Pulmonary artery endothelial cell (primary cell): ENCODE data around the gene BEND6. TPM values are rescaled to one million over a fixed set of nuclear protein-coding genes. Genes with fewer than 3 reads are reported as not detected.
"Not testable (repeated sequence)": the region's sequence is repeated elsewhere in the genome, so short reads cannot be mapped to it uniquely, and the experiment has no call there.

Source experiments
- DNase-seq: peaks from one replicate; pipeline ENCODE4 v3.0.0-alpha.2; 2011; ENCODE audit warnings: low read depth, low spot score
- total RNA-seq: library from RNA; depleted of rRNA; stranded (reverse); fragments of >200 nt; gene quantifications from 2 replicates; pipeline ENCODE4 v1.2.3, GENCODE V29; 2014

BEND6 gene
- total RNA-seq, 1 donor from 2014 or later: 1.2 TPM

- DNase-seq: no peak
Observed at GRCh38 chr6:56978530-56978929, 23.6 kb downstream of the BEND6 start.

- DNase-seq: no peak
Observed at GRCh38 chr6:56984361-56984760, 29.5 kb downstream of the BEND6 start.

GRCh38 chr6:56984884-56985283 lies 30.0 kb downstream of the BEND6 start:
- no peak for DNase-seq

GRCh38 chr6:56986611-56987010 lies 31.7 kb downstream of the BEND6 start:
- no peak for DNase-seq

- no peak for DNase-seq
Observed at GRCh38 chr6:56988145-56988544, 33.2 kb downstream of the BEND6 start.

GRCh38 chr6:56992036-56992435 lies 37.1 kb downstream of the BEND6 start:
- no peak for DNase-seq

- no peak for DNase-seq
Observed at GRCh38 chr6:56992703-56993102, 37.8 kb downstream of the BEND6 start.

- DNase-seq: no peak
Observed at GRCh38 chr6:56995347-56995902, 40.5 kb downstream of the BEND6 start.

- DNase-seq: no peak
Observed at GRCh38 chr6:56996401-56996800, 41.5 kb downstream of the BEND6 start.

- DNase-seq: no peak
Observed at GRCh38 chr6:56999049-56999448, 44.1 kb downstream of the BEND6 start.

- not testable (repeated sequence) for DNase-seq
Observed at GRCh38 chr6:56999748-57000147, 44.8 kb downstream of the BEND6 start.

- no peak for DNase-seq
Observed at GRCh38 chr6:57002197-57002596, 47.3 kb downstream of the BEND6 start.

GRCh38 chr6:57004292-57004691 lies 49.4 kb downstream of the BEND6 start:
- no peak for DNase-seq

- DNase-seq: no peak
Observed at GRCh38 chr6:57006101-57006500, 51.2 kb downstream of the BEND6 start.

GRCh38 chr6:57008069-57008468 lies 53.2 kb downstream of the BEND6 start:
- DNase-seq: not testable (repeated sequence)

- DNase-seq: no peak
Observed at GRCh38 chr6:57013521-57013926, 58.6 kb downstream of the BEND6 start.

- no peak for DNase-seq
Observed at GRCh38 chr6:57017069-57017468, 62.2 kb downstream of the BEND6 start.

- DNase-seq: no peak
Observed at GRCh38 chr6:57017841-57018240, 62.9 kb downstream of the BEND6 start.

GRCh38 chr6:57019434-57019833 lies 64.5 kb downstream of the BEND6 start:
- DNase-seq: no peak

- DNase-seq: no peak
Observed at GRCh38 chr6:57021086-57021720, 66.3 kb downstream of the BEND6 start.

GRCh38 chr6:57024321-57024720 lies 69.4 kb downstream of the BEND6 start:
- DNase-seq: no peak

GRCh38 chr6:57024775-57025174 lies 69.9 kb downstream of the BEND6 start:
- no peak for DNase-seq

GRCh38 chr6:57026001-57026400 lies 71.1 kb downstream of the BEND6 start:
- no peak for DNase-seq

- DNase-seq: no peak
Observed at GRCh38 chr6:57027301-57027700, 72.4 kb downstream of the BEND6 start.
